Pancreas (tissue), 10 donors: Measurements from ENCODE around the gene FAM200B. TPM values are rescaled to one million over a fixed set of nuclear protein-coding genes. Genes with fewer than 3 reads are reported as not detected.

Experiments used
- ATAC-seq, 4 donors: fragments of 200-7000 bp; cut with Tn5 transposase; one replicate each; pipeline versions ENCODE4 v1.8.0 to v1.9.1; 2020; ENCODE audit warnings: mild to moderate bottlenecking in 4 of 4, moderate library complexity in 4 of 4
- DNase-seq, 6 donors: peaks; one replicate each; pipeline ENCODE4 v3.0.0-alpha.2; 2020
- FAIRE-seq: peaks from 2 replicates; lab custom pipeline; 2012; peaks lifted over from hg19 to GRCh38; lab: Jason Lieb, UNC
- H3K27ac ChIP-seq, 4 donors: fragments of 200-600 bp; sonication (generic); 1 replicate in 3 of 4; 2 replicates in 1 of 4; pipeline versions ENCODE4 v1.5.0 to v1.8.0; 2020
- H3K27me3 ChIP-seq, 4 donors: fragments of 200-600 bp; one replicate each; pipeline ENCODE4 v1.8.0; 2021
- H3K36me3 ChIP-seq, 3 donors: fragments of 200-600 bp; sonication (generic) in 1 of 3; one replicate each; pipeline versions ENCODE4 v1.5.0 to v1.8.0; 2020 to 2021
- H3K4me1 ChIP-seq, 3 donors: fragments of 200-600 bp; one replicate each; pipeline ENCODE4 v1.8.0; 2021
- H3K4me3 ChIP-seq, 4 donors: fragments of 200-600 bp; sonication (generic) in 2 of 4; one replicate each; pipeline versions ENCODE4 v1.5.0 to v1.8.0; 2020 to 2021
- H3K9me3 ChIP-seq, 4 donors: fragments of 200-600 bp; one replicate each; pipeline ENCODE4 v1.8.0; 2021
- CTCF ChIP-seq, 4 donors: fragments of 200-600 bp; sonication (generic) in 3 of 4; IDR thresholded peaks; one replicate each; pipeline versions ENCODE4 v1.5.0 to v1.8.0; 2021; ENCODE audit warnings: antibody characterized with exemption in 4 of 4
- WGBS, 2 donors: extraction: QIAGEN DNeasy Blood & Tissue Kit; methylation state at CpG; one replicate each; pipeline ENCODE4 v1.1.7; 2013; 5-methylcytosine and 5-hydroxymethylcytosine counted together
- intact Hi-C, 3 donors: fragments of 100-400 bp; cut with DNase I; formaldehyde crosslinking; loops; one replicate each; pipeline versions ENCODE4 v1.11.1 to v1.14.2; 2022
- polyA plus RNA-seq, 2 donors: library from polyadenylated mRNA; stranded (reverse); fragments of 200-250 nt; gene quantifications; one replicate each; pipeline ENCODE4 v1.2.3, GENCODE V29; 2013
- total RNA-seq, 6 donors: library from RNA; stranded (reverse); fragmentation: NEBNext Ultra II Directional in 4 of 6; extraction: Animal tissue kit (Norgen Biotek cat#: 25700) in 4 of 6; gene quantifications; one replicate each; pipeline versions ENCODE4 v1.2.1 to v1.2.4, GENCODE V29; 2021 to 2023
- donor health status: healthy with polysubstance abuse.
- donor health status: DM: no; HTN: no; CAD: no; lungs with moderate emphysema.
- donor health status: DM: no; HTN: no; CAD: no.
- donor health status: control.
- donor health status: control.
- donor health status: Bipolar disorder and iron deficiency.
- donor health status: DM: yes; HTN: yes; CAD: no.
- donor health status: DM: no; HTN: no; CAD: no.
- donor health status: DM: no; HTN: no; CAD: no.
- donor health status: DM: yes; HTN: yes; CAD: no.

Gene FAM200B
- total and polyA plus RNA-seq, 8 donors: 8.6 to 36.0 (median 14.5) TPM

- intact Hi-C loops: no loop called here
- Histone ChIP-seq H3K9me3 (no peaks in the 10 kb centered on the region), H3K36me3 (no peaks in the 10 kb centered on the region), H3K27ac (no peak overlapping the region), H3K27me3 (no peaks in the 10 kb centered on the region), H3K4me3 (no peak overlapping the region), H3K4me1 (peaks cover 0 to 4% (median 0%) of the 10 kb centered on the region in 3 donors)
- no peak for ATAC-seq
- no peak for TF ChIP-seq CTCF (IDR thresholded peaks at IDR 0.05)
- 93 to 98% methylated on average over 3 of the region's 3 CpGs for WGBS, 2 donors
- FAIRE-seq: no peak
- DNase-seq: no peak
These were observed 6.3 kb upstream of the FAM200B start for GRCh38 chr4:15675356-15675755.

- no peak for TF ChIP-seq CTCF (IDR thresholded peaks at IDR 0.05)
- no peak overlapping the region for H3K4me3 ChIP-seq
- ATAC-seq (no peak), FAIRE-seq (no peak), DNase-seq (no peak)
- no peak overlapping the region for H3K27ac ChIP-seq
- intact Hi-C loops: no loop called here
- no peaks in the 10 kb centered on the region for H3K9me3 ChIP-seq
- peaks cover 0 to 4% (median 2%) of the 10 kb centered on the region in 3 donors for H3K4me1 ChIP-seq
- 88 to 97% methylated on average over 1 of the region's 1 CpG for WGBS, 2 donors
- no peaks in the 10 kb centered on the region for H3K36me3 ChIP-seq
- no peaks in the 10 kb centered on the region for H3K27me3 ChIP-seq
These were observed 5.6 kb upstream of the FAM200B start for GRCh38 chr4:15676039-15676438.

GRCh38 chr4:15676899-15677298 is 4.7 kb upstream of the FAM200B start:
- ATAC-seq (no peak), DNase-seq (no peak), FAIRE-seq (no peak)
- no peak for TF ChIP-seq CTCF (IDR thresholded peaks at IDR 0.05)
- H3K36me3 ChIP-seq: no peaks in the 10 kb centered on the region
- H3K27ac ChIP-seq: peak overlapping the region in 1 of 4 donors; percentile 61
- peaks cover 0 to 4% (median 4%) of the 10 kb centered on the region in 3 donors for H3K4me1 ChIP-seq
- intact Hi-C loops: no loop called here
- H3K4me3 ChIP-seq: no peak overlapping the region
- 86 to 89% methylated on average over 6 of the region's 6 CpGs for WGBS, 2 donors
- H3K27me3 ChIP-seq: no peaks in the 10 kb centered on the region
- no peaks in the 10 kb centered on the region for H3K9me3 ChIP-seq

- 29 to 30% methylated on average over 2 of the region's 2 CpGs for WGBS, 2 donors
- Histone ChIP-seq H3K36me3 (no peaks in the 10 kb centered on the region), H3K4me1 (peaks cover 0 to 7% (median 6%) of the 10 kb centered on the region in 3 donors), H3K27ac (peak overlapping the region in 2 of 4 donors; percentile 59 to 61), H3K4me3 (no peak overlapping the region), H3K27me3 (no peaks in the 10 kb centered on the region), H3K9me3 (no peaks in the 10 kb centered on the region)
- FAIRE-seq (no peak), DNase-seq (peak in 4 of 6 donors; percentile 56 to 79 (median 64)), ATAC-seq (peak; percentile 44 to 60 (median 52))
- no peak for TF ChIP-seq CTCF (IDR thresholded peaks at IDR 0.05)
- intact Hi-C loops: no loop called here
These were observed 4.1 kb upstream of the FAM200B start for GRCh38 chr4:15677507-15677988.

- Histone ChIP-seq H3K9me3 (no peaks in the 10 kb centered on the region), H3K27ac (peak overlapping the region in 2 of 4 donors; percentile 92 to 95), H3K36me3 (no peaks in the 10 kb centered on the region), H3K27me3 (no peaks in the 10 kb centered on the region), H3K4me3 (peak overlapping the region; percentile 49 to 78 (median 66)), H3K4me1 (peaks cover 9 to 21% (median 11%) of the 10 kb centered on the region in 3 donors)
- DNase-seq: no peak
- WGBS, 2 donors: 1% methylated on average over 14 of the region's 14 CpGs
- FAIRE-seq: no peak
- intact Hi-C loops: no loop called here
- no peak for ATAC-seq
- no peak for TF ChIP-seq CTCF (IDR thresholded peaks at IDR 0.05)
These were observed 608 bp upstream of the FAM200B start for GRCh38 chr4:15681067-15681371.
